ENCODE measurements around the gene TRIM65.

- TF ChIP-seq CTCF (IDR thresholded peaks at IDR 0.05; ENCODE audit: low read length) (no peak), EZH2 (IDR thresholded peaks at IDR 0.05; ENCODE audit: borderline replicate concordance, low read length) (no peak)
Observed at GRCh38 chr17:75869282-75870141, 27.2 kb downstream of the TRIM65 start.

All from OCI-LY1 (cell line).